Measurements from ENCODE around the gene CACNA2D1.

Gene CACNA2D1

GRCh38 chr7:82210416-82211184 lies 233.0 kb downstream of the CACNA2D1 start:
- H3K27me3 ChIP-seq (ENCODE audit: control insufficient read depth, insufficient read depth, low read length): no peaks in the 10 kb centered on the region
- WGBS (ENCODE audit: insufficient coverage, insufficient read length): no CpG with 5 or more reads among the region's 2 CpGs
- DNase-seq (ENCODE audit: low read depth, low spot score): no peak

GRCh38 chr7:82209179-82209747 lies 234.3 kb downstream of the CACNA2D1 start:
- Histone ChIP-seq H3K4me3 (ENCODE audit: low read length) (no peak overlapping the region), H3K36me3 (ENCODE audit: control insufficient read depth, insufficient read depth, low read length) (no peaks in the 10 kb centered on the region), H3K4me1 (ENCODE audit: control insufficient read depth, insufficient read depth, low read length) (no peaks in the 10 kb centered on the region), H3K27ac (ENCODE audit: low read length) (no peak overlapping the region), H3K9me3 (ENCODE audit: control insufficient read depth, insufficient read depth, low read length) (no peaks in the 10 kb centered on the region), H3K27me3 (ENCODE audit: control insufficient read depth, insufficient read depth, low read length) (no peaks in the 10 kb centered on the region)
- WGBS (ENCODE audit: insufficient coverage, insufficient read length): no CpG with 5 or more reads among the region's 5 CpGs
- no peak for DNase-seq (ENCODE audit: low read depth, low spot score)

More at GRCh38 chr7:82210416-82211184, 233.0 kb downstream of the CACNA2D1 start:
- Histone ChIP-seq H3K9me3 (ENCODE audit: control insufficient read depth, insufficient read depth, low read length) (no peaks in the 10 kb centered on the region), H3K36me3 (ENCODE audit: control insufficient read depth, insufficient read depth, low read length) (no peaks in the 10 kb centered on the region), H3K4me1 (ENCODE audit: control insufficient read depth, insufficient read depth, low read length) (no peaks in the 10 kb centered on the region), H3K4me3 (ENCODE audit: low read length) (no peak overlapping the region), H3K27ac (ENCODE audit: low read length) (no peak overlapping the region)

GRCh38 chr7:82204694-82205093 lies 238.9 kb downstream of the CACNA2D1 start:
- no peak for DNase-seq (ENCODE audit: low read depth, low spot score)
- Histone ChIP-seq H3K27me3 (ENCODE audit: control insufficient read depth, insufficient read depth, low read length) (no peaks in the 10 kb centered on the region), H3K4me3 (ENCODE audit: low read length) (no peak overlapping the region), H3K27ac (ENCODE audit: low read length) (no peak overlapping the region), H3K4me1 (ENCODE audit: control insufficient read depth, insufficient read depth, low read length) (no peaks in the 10 kb centered on the region), H3K36me3 (ENCODE audit: control insufficient read depth, insufficient read depth, low read length) (no peaks in the 10 kb centered on the region), H3K9me3 (ENCODE audit: control insufficient read depth, insufficient read depth, low read length) (no peaks in the 10 kb centered on the region)
- no CpG with 5 or more reads among the region's 4 CpGs for WGBS (ENCODE audit: insufficient coverage, insufficient read length)

- no peaks in the 10 kb centered on the region for H3K9me3 ChIP-seq (ENCODE audit: control insufficient read depth, insufficient read depth, low read length)
- no peaks in the 10 kb centered on the region for H3K27me3 ChIP-seq (ENCODE audit: control insufficient read depth, insufficient read depth, low read length)
- no CpG with 5 or more reads among the region's 9 CpGs for WGBS (ENCODE audit: insufficient coverage, insufficient read length)
- DNase-seq (ENCODE audit: low read depth, low spot score): no peak
- H3K36me3 ChIP-seq (ENCODE audit: control insufficient read depth, insufficient read depth, low read length): no peaks in the 10 kb centered on the region
- no peaks in the 10 kb centered on the region for H3K4me1 ChIP-seq (ENCODE audit: control insufficient read depth, insufficient read depth, low read length)
- H3K27ac ChIP-seq (ENCODE audit: low read length): no peak overlapping the region
- no peak overlapping the region for H3K4me3 ChIP-seq (ENCODE audit: low read length)
Measured at GRCh38 chr7:82202965-82203364, 240.6 kb downstream of the CACNA2D1 start.

- DNase-seq (ENCODE audit: low read depth, low spot score): no peak
- no CpG with 5 or more reads among the region's 13 CpGs for WGBS (ENCODE audit: insufficient coverage, insufficient read length)
- Histone ChIP-seq H3K4me1 (ENCODE audit: control insufficient read depth, insufficient read depth, low read length) (no peaks in the 10 kb centered on the region), H3K36me3 (ENCODE audit: control insufficient read depth, insufficient read depth, low read length) (no peaks in the 10 kb centered on the region), H3K27ac (ENCODE audit: low read length) (no peak overlapping the region), H3K4me3 (ENCODE audit: low read length) (no peak overlapping the region), H3K9me3 (ENCODE audit: control insufficient read depth, insufficient read depth, low read length) (no peaks in the 10 kb centered on the region), H3K27me3 (ENCODE audit: control insufficient read depth, insufficient read depth, low read length) (no peaks in the 10 kb centered on the region)
Measured at GRCh38 chr7:82202107-82202506, 241.5 kb downstream of the CACNA2D1 start.

GRCh38 chr7:82200601-82201000 lies 243.0 kb downstream of the CACNA2D1 start:
- no CpG with 5 or more reads among the region's 2 CpGs for WGBS (ENCODE audit: insufficient coverage, insufficient read length)
- Histone ChIP-seq H3K36me3 (ENCODE audit: control insufficient read depth, insufficient read depth, low read length) (no peaks in the 10 kb centered on the region), H3K27me3 (ENCODE audit: control insufficient read depth, insufficient read depth, low read length) (no peaks in the 10 kb centered on the region), H3K4me1 (ENCODE audit: control insufficient read depth, insufficient read depth, low read length) (no peaks in the 10 kb centered on the region), H3K4me3 (ENCODE audit: low read length) (no peak overlapping the region), H3K27ac (ENCODE audit: low read length) (no peak overlapping the region), H3K9me3 (ENCODE audit: control insufficient read depth, insufficient read depth, low read length) (no peaks in the 10 kb centered on the region)
- DNase-seq (ENCODE audit: low read depth, low spot score): no peak

GRCh38 chr7:82194016-82194643 lies 249.4 kb downstream of the CACNA2D1 start:
- Histone ChIP-seq H3K4me1 (ENCODE audit: control insufficient read depth, insufficient read depth, low read length) (no peaks in the 10 kb centered on the region), H3K9me3 (ENCODE audit: control insufficient read depth, insufficient read depth, low read length) (no peaks in the 10 kb centered on the region), H3K27me3 (ENCODE audit: control insufficient read depth, insufficient read depth, low read length) (no peaks in the 10 kb centered on the region), H3K4me3 (ENCODE audit: low read length) (no peak overlapping the region), H3K27ac (ENCODE audit: low read length) (no peak overlapping the region), H3K36me3 (ENCODE audit: control insufficient read depth, insufficient read depth, low read length) (no peaks in the 10 kb centered on the region)
- DNase-seq (ENCODE audit: low read depth, low spot score): no peak
- WGBS (ENCODE audit: insufficient coverage, insufficient read length): no CpG with 5 or more reads among the region's 3 CpGs

GRCh38 chr7:82188636-82189035 lies 254.9 kb downstream of the CACNA2D1 start:
- no peaks in the 10 kb centered on the region for H3K36me3 ChIP-seq (ENCODE audit: control insufficient read depth, insufficient read depth, low read length)
- H3K27ac ChIP-seq (ENCODE audit: low read length): no peak overlapping the region
- no peaks in the 10 kb centered on the region for H3K27me3 ChIP-seq (ENCODE audit: control insufficient read depth, insufficient read depth, low read length)
- no peaks in the 10 kb centered on the region for H3K4me1 ChIP-seq (ENCODE audit: control insufficient read depth, insufficient read depth, low read length)
- DNase-seq (ENCODE audit: low read depth, low spot score): no peak
- no CpG with 5 or more reads among the region's 2 CpGs for WGBS (ENCODE audit: insufficient coverage, insufficient read length)
- H3K9me3 ChIP-seq (ENCODE audit: control insufficient read depth, insufficient read depth, low read length): no peaks in the 10 kb centered on the region
- H3K4me3 ChIP-seq (ENCODE audit: low read length): no peak overlapping the region

- no peak for DNase-seq (ENCODE audit: low read depth, low spot score)
- Histone ChIP-seq H3K4me1 (ENCODE audit: control insufficient read depth, insufficient read depth, low read length) (no peaks in the 10 kb centered on the region), H3K36me3 (ENCODE audit: control insufficient read depth, insufficient read depth, low read length) (no peaks in the 10 kb centered on the region), H3K4me3 (ENCODE audit: low read length) (no peak overlapping the region), H3K27me3 (ENCODE audit: control insufficient read depth, insufficient read depth, low read length) (no peaks in the 10 kb centered on the region), H3K9me3 (ENCODE audit: control insufficient read depth, insufficient read depth, low read length) (no peaks in the 10 kb centered on the region), H3K27ac (ENCODE audit: low read length) (no peak overlapping the region)
- WGBS (ENCODE audit: insufficient coverage, insufficient read length): no CpG with 5 or more reads among the region's 2 CpGs
Measured at GRCh38 chr7:82185443-82185842, 258.1 kb downstream of the CACNA2D1 start.

- no CpG with 5 or more reads among the region's 4 CpGs for WGBS (ENCODE audit: insufficient coverage, insufficient read length)
- peaks cover 1% of the 10 kb centered on the region; the same call in 1 of the 2 replicates for H3K4me1 ChIP-seq (ENCODE audit: control insufficient read depth, insufficient read depth, low read length)
Measured at GRCh38 chr7:82183634-82184033, 259.9 kb downstream of the CACNA2D1 start.

More at GRCh38 chr7:82183634-82184033, 259.9 kb downstream of the CACNA2D1 start:
- no peak for DNase-seq (ENCODE audit: low read depth, low spot score)
- H3K36me3 ChIP-seq (ENCODE audit: control insufficient read depth, insufficient read depth, low read length): no peaks in the 10 kb centered on the region
- H3K27ac ChIP-seq (ENCODE audit: low read length): no peak overlapping the region
- no peaks in the 10 kb centered on the region for H3K9me3 ChIP-seq (ENCODE audit: control insufficient read depth, insufficient read depth, low read length)
- no peak overlapping the region for H3K4me3 ChIP-seq (ENCODE audit: low read length)
- no peaks in the 10 kb centered on the region for H3K27me3 ChIP-seq (ENCODE audit: control insufficient read depth, insufficient read depth, low read length)
